ENCODE results near the gene PTH1R. TPM values are rescaled to one million over a fixed set of nuclear protein-coding genes. Genes with fewer than 3 reads are reported as not detected.

Gene PTH1R
- total RNA-seq, 1 experiment from 2014 or later, result 0.32 TPM

- TF ChIP-seq ZNF274 (IDR thresholded peaks at IDR 0.05; ENCODE audit: low read depth, low read length), result no peak
- TF ChIP-seq, protein P1, sequence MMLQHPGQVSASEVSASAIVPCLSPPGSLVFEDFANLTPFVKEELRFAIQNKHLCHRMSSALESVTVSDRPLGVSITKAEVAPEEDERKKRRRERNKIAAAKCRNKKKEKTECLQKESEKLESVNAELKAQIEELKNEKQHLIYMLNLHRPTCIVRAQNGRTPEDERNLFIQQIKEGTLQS (IDR thresholded peaks at IDR 0.05), result no peak
- no peak for TF ChIP-seq REST (IDR thresholded peaks at IDR 0.05; ENCODE audit: low read depth)
- TF ChIP-seq RAD21 (IDR thresholded peaks at IDR 0.05; ENCODE audit: low read depth), result no peak
- no peak for TF ChIP-seq MAX (IDR thresholded peaks at IDR 0.05)
- no peak for TF ChIP-seq YY1 (IDR thresholded peaks at IDR 0.05; ENCODE audit: extremely low read depth, insufficient replicate concordance, low read depth, low read length)
- no peak for TF ChIP-seq TCF7L2 (IDR thresholded peaks at IDR 0.05; ENCODE audit: borderline replicate concordance, extremely low read depth, insufficient read depth, insufficient read length)
- TF ChIP-seq POLR2AphosphoS5 (IDR thresholded peaks at IDR 0.05; ENCODE audit: low read depth, low read length), result no peak
- no peak for TF ChIP-seq JUND (IDR thresholded peaks at IDR 0.05)
- TF ChIP-seq CTCF (IDR thresholded peaks at IDR 0.05 in 2 of 3, conservative IDR thresholded peaks at IDR 0.05 in 1 of 3; ENCODE audit: borderline replicate concordance in 1 of 3, insufficient read depth in 1 of 3, low read depth in 2 of 3, low read length in 2 of 3), result no peak
- TF ChIP-seq SRF (IDR thresholded peaks at IDR 0.05; ENCODE audit: low read depth), result no peak
- TF ChIP-seq SIN3A (IDR thresholded peaks at IDR 0.05; ENCODE audit: low read depth), result no peak
- POLR2A ChIA-PET, result no interaction called here
- H3K27ac ChIP-seq (ENCODE audit: low read depth, low read length), result no peak within 1 kb of the TSS
- no peak for ATAC-seq
- H3K9me2 ChIP-seq (ENCODE audit: insufficient read depth), result no peaks in the 10 kb centered on the region
- H3K9me3 ChIP-seq (ENCODE audit: control insufficient read depth in 1 of 2, insufficient read depth in 1 of 2, low read depth in 1 of 2, low read length in 2 of 2), result no peaks in the 10 kb centered on the region
- intact Hi-C loops (cut with micrococcal nuclease), result no loop called here
- H3K4me1 ChIP-seq (ENCODE audit: control insufficient read depth in 1 of 2, insufficient read depth in 2 of 2, low read length in 2 of 2), result no peaks in the 10 kb centered on the region
- no peaks in the 10 kb centered on the region for H3K36me3 ChIP-seq (ENCODE audit: control insufficient read depth in 1 of 2, insufficient read depth in 2 of 2, low read length in 2 of 2)
- no peaks in the 10 kb centered on the region for H3K27me3 ChIP-seq (ENCODE audit: insufficient read depth, low read length)
- H4K20me1 ChIP-seq (ENCODE audit: insufficient read depth), result no peaks in the 10 kb centered on the region
- H3K79me2 ChIP-seq (ENCODE audit: insufficient read depth, low read length), result no peaks in the 10 kb centered on the region
- no peak for DNase-seq (ENCODE audit: low read depth, low spot score)
- CTCF ChIA-PET, result no interaction called here
- BruUV-seq (replicated peaks), result no TSS peak
- no peak within 1 kb of the TSS for H2AFZ ChIP-seq (ENCODE audit: low read depth, low read length, poor library complexity, severe bottlenecking)
- RAD21 ChIA-PET (ENCODE audit: low non-redundant PET in 1 of 2, low total read pairs in 2 of 2, uncharacterized antibody in 2 of 2, unreplicated experiment in 2 of 2), result no interaction called here
- no peak within 1 kb of the TSS for H3K9ac ChIP-seq (ENCODE audit: low read length)
- no peak within 1 kb of the TSS for H3K4me2 ChIP-seq (ENCODE audit: low read length)
- H3K4me3 ChIP-seq (replicated peaks in 1 of 2; ENCODE audit: low read depth in 1 of 2, low read length in 2 of 2), result no peak within 1 kb of the TSS
Observed at GRCh38 chr3:46863261-46863782, 14.2 kb upstream of the PTH1R start, which contains the start of gene MYL3. Gene MYL3 (minus strand): TSS chr3:46863444. CDS start chr3:46863390, 54 bp downstream.

Data from HCT116 (cell line).